Fibroblast of the aortic adventitia (primary cell): ENCODE measurements around the gene ITIH1. TPM values are rescaled to one million over a fixed set of nuclear protein-coding genes. Genes with fewer than 3 reads are reported as not detected.
"Not testable (repeated sequence)": the region's sequence is repeated elsewhere in the genome, so short reads cannot be mapped to it uniquely, and the experiment has no call there.

Source experiments
- DNase-seq: peaks from one replicate; pipeline ENCODE4 v3.0.0-alpha.2; 2010; ENCODE audit warnings: low read depth
- H3K4me3 ChIP-seq: 2 replicates; pipeline ENCODE4 v1.5.1; 2011; ENCODE audit warnings: low read depth, mild to moderate bottlenecking, control low read depth, low read length, moderate library complexity
- CTCF ChIP-seq: IDR thresholded peaks from 2 replicates; pipeline ENCODE4 v1.5.1; 2011; ENCODE audit warnings: mild to moderate bottlenecking, low read length, control low read depth, inconsistent platforms; ENCODE audit not compliant: insufficient read depth
- total RNA-seq: library from RNA; depleted of rRNA; stranded (reverse); fragments of >200 nt; gene quantifications from 2 replicates; pipeline ENCODE4 v1.2.3, GENCODE V29; 2012; ENCODE audit warnings: low replicate concordance

The ITIH1 gene
- total RNA-seq, 1 donor: not detected

- no peak overlapping the region for H3K4me3 ChIP-seq
- DNase-seq: no peak
- no peak for TF ChIP-seq CTCF
These were observed 1.5 kb upstream of the ITIH1 start for GRCh38 chr3:52775877-52776276.

- not testable (repeated sequence) for H3K4me3 ChIP-seq, DNase-seq
These were observed 913 bp upstream of the ITIH1 start for GRCh38 chr3:52776486-52776885.

GRCh38 chr3:52777959-52778805, 783 bp downstream of the ITIH1 start:
- no peak for TF ChIP-seq CTCF
- no peak for DNase-seq
- H3K4me3 ChIP-seq: no peak overlapping the region

GRCh38 chr3:52779011-52779836, 1.8 kb downstream of the ITIH1 start:
- no peak overlapping the region for H3K4me3 ChIP-seq
- no peak for TF ChIP-seq CTCF
- DNase-seq: no peak

GRCh38 chr3:52779837-52780585, 2.6 kb downstream of the ITIH1 start:
- DNase-seq: no peak
- no peak for TF ChIP-seq CTCF
- no peak overlapping the region for H3K4me3 ChIP-seq

GRCh38 chr3:52781741-52782140, 4.3 kb downstream of the ITIH1 start:
- no peak for TF ChIP-seq CTCF
- DNase-seq: no peak
- H3K4me3 ChIP-seq: no peak overlapping the region
